Right renal pelvis (tissue), 4 donors: ENCODE data around the gene ARL2. TPM values are rescaled to one million over a fixed set of nuclear protein-coding genes. Genes with fewer than 3 reads are reported as not detected.

Source experiments
- DNase-seq, 4 donors: peaks; one replicate each; pipeline ENCODE4 v3.0.0-alpha.2; 2013; ENCODE audit warnings: low read depth in 4 of 4, low spot score in 3 of 4, missing footprints in 1 of 4
- polyA plus RNA-seq, 4 donors: library from polyadenylated mRNA; unstranded; fragments of 120-200 nt; gene quantifications; one replicate each; pipeline ENCODE4 v1.2.1, GENCODE V29; 2013; ENCODE audit not compliant: insufficient read length in 4 of 4

ARL2 gene
- polyA plus RNA-seq, 4 donors = 52.3 to 70.2 (median 59.7) TPM

DNA sequence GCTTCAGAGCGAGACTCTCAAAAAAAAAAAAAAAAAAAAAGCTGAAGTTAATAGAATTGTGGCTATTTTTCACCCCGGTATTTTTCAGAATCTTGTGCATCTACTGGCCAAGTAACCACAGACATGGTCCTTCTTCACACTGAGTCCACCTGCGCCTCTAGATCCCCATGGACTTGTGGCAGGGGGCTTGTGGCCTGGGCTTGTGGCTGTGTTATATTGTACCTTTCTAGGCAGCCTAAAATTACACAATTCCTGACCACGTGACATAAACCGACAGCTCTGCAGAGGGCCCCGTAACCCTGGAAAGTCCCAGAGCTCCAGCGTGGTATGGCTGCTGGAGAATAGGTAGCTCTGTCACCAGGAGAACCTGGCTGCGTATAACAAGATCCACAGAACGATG lies 55.3 kb downstream of the ARL2 start:
- DNase-seq = no peak

Other genes with a start within 250 kb of the ARL2 start
- 100 to 1,000 TPM; 304 to 417 (median 318) TPM for gene SF1, start 235.6 kb upstream of the ARL2 start, polyA plus RNA-seq
- 10 to 100 TPM; 21.4 to 21.5 (median 21.4) TPM for gene MAP4K2, start 210.9 kb upstream of the ARL2 start, polyA plus RNA-seq
- 10 to 100 TPM; 35.0 to 46.6 (median 40.6) TPM for gene MEN1, start 203.6 kb upstream of the ARL2 start, polyA plus RNA-seq
- gene CDC42BPG, start 169.5 kb upstream of the ARL2 start, polyA plus RNA-seq = 1 to 10 TPM; 4.4 to 7.1 (median 5.4) TPM
- gene EHD1, start 135.5 kb upstream of the ARL2 start, polyA plus RNA-seq = 10 to 100 TPM; 54.1 to 69.5 (median 60.5) TPM
- gene ATG2A, start 97.0 kb upstream of the ARL2 start, polyA plus RNA-seq = 10 to 100 TPM; 15.5 to 25.9 (median 16.5) TPM
- 10 to 100 TPM; 14.9 to 18.8 (median 17.9) TPM for gene PPP2R5B, start 89.5 kb upstream of the ARL2 start, polyA plus RNA-seq
- gene GPHA2, start 78.3 kb upstream of the ARL2 start, polyA plus RNA-seq = 1 to 10 TPM in 3 of 4 donors, under 1 TPM in 1; 0.54 to 2.8 (median 1.9) TPM
- gene MAJIN, start 42.1 kb upstream of the ARL2 start, polyA plus RNA-seq = 1 to 10 TPM in 2 of 4 donors, under 1 TPM in 2; 0.80 to 1.5 (median 1.00) TPM
- 1 to 10 TPM; 3.2 to 3.5 (median 3.3) TPM for gene BATF2, start 17.2 kb upstream of the ARL2 start, polyA plus RNA-seq
- 10 to 100 TPM; 31.1 to 33.5 (median 31.9) TPM for gene SNX15, start 13.3 kb downstream of the ARL2 start, polyA plus RNA-seq
- 10 to 100 TPM; 11.6 to 16.2 (median 12.6) TPM for gene SAC3D1, start 27.1 kb downstream of the ARL2 start, polyA plus RNA-seq
- 10 to 100 TPM; 12.0 to 16.2 (median 13.1) TPM for gene NAALADL1, start 44.4 kb downstream of the ARL2 start, polyA plus RNA-seq
- gene CDCA5, start 69.9 kb downstream of the ARL2 start, polyA plus RNA-seq = 10 to 100 TPM; 15.6 to 21.7 (median 18.7) TPM
- 10 to 100 TPM; 31.8 to 38.9 (median 32.7) TPM for gene ZFPL1, start 70.1 kb downstream of the ARL2 start, polyA plus RNA-seq
- 100 to 1,000 TPM in 1 of 4 donors, 10 to 100 TPM in 3; 90.9 to 148 (median 99.2) TPM for gene VPS51, start 82.1 kb downstream of the ARL2 start, polyA plus RNA-seq
- gene TM7SF2, start 97.7 kb downstream of the ARL2 start, polyA plus RNA-seq = 10 to 100 TPM; 77.6 to 95.7 (median 87.9) TPM
- 10 to 100 TPM in 1 of 4 donors, 1 to 10 TPM in 3; 6.5 to 11.4 (median 6.9) TPM for gene ZNHIT2, start 103.5 kb downstream of the ARL2 start, polyA plus RNA-seq
- gene FAU, start 108.0 kb downstream of the ARL2 start, polyA plus RNA-seq = 100 to 1,000 TPM; 558 to 873 (median 611) TPM
- 10 to 100 TPM; 61.8 to 66.5 (median 64.0) TPM for gene MRPL49, start 108.2 kb downstream of the ARL2 start, polyA plus RNA-seq
- gene SYVN1, start 120.4 kb downstream of the ARL2 start, polyA plus RNA-seq = 10 to 100 TPM; 47.0 to 54.9 (median 51.0) TPM
- under 1 TPM in 2 of 4 donors, not detected in 2; 0.15 to 0.17 TPM for gene SPDYC, start 156.1 kb downstream of the ARL2 start, polyA plus RNA-seq
- 100 to 1,000 TPM in 2 of 4 donors, 10 to 100 TPM in 2; 84.3 to 109 (median 97.7) TPM for gene CAPN1, start 167.8 kb downstream of the ARL2 start, polyA plus RNA-seq
- 10 to 100 TPM; 24.4 to 26.8 (median 26.0) TPM for gene POLA2, start 247.8 kb downstream of the ARL2 start, polyA plus RNA-seq